CD4-positive, alpha-beta T cell treated with Interleukin-2 at 100 ng/mL for 4 hours (primary cell): ENCODE measurements around the gene PDLIM4.

ENCODE experiments used
- DNase-seq: peaks from one replicate; pipeline ENCODE4 v3.0.0-alpha.2; 2020; ENCODE audit warnings: low spot score

The PDLIM4 gene

DNA sequence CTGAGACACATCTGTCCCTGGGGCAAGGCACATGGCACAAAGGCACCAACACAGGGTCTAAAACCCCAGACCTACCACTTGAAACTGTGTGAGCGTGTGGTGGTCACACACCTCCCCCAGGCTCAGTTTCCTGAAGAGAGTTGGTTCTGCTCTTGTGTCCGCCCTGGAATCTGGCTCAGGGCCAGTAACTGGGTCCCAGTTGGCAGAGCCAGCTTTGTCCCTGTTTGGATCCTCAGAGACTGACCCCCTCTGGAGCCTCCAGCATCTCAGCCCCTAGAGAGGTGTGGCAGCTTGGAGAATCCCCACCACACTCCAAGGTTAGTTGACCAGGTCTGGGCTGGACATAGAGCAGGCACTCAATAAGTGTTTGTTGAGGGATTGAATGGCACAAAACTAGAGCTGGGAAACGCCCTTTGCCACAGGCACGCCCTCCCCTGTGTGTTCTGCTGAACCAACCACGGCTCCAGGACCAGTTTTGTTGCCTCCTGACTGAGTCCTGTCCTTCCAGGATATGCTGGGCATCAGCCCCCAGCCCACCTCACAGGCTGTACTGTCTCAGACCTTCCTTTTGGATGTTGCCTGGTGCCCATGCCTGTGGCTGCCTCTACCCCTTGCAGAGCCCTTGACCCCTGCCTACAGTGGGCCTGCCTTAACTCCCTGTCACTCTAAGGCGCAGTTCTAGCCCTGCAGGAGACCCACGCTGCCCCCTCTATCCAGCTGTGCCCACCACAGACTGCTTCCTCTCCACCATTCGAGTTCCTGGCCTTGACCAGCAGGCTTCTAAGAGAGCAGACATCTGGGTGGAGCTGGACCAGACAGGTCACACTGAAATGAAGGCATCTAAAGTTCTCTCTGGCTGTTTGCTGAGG lies 3.8 kb upstream of the PDLIM4 start:
- DNase-seq = no peak

DNA sequence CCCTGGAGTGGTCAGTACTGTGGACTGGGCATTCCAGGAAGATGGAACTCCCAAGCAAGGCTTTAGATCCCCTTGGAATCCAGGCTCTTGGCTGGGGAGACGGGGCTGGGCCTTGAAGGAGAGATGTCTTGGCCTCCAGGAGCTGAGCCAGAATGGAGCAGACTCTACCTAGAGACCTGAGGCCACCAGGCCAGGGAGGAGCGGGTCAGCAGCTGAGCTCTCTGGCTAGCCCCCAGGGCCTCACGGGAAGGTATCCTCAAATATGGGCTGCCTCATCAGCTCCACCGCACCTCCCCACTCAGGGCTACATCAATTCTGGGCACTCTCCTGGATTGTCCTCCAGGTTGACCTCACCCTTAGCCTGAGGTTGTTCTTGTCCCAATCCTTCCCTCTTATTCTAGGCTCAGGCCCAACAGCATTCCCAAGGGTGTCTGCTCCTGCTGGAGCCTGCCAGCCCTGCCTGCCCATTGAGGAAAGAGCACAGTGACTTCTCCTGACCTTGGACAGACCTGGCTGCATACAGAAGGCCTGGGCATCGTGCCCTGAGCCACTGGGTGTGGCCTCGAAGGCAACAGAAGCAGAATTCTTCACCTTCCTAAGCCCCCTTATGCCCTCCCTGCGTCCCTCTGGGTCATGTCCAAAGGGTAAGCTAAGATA lies 3.0 kb upstream of the PDLIM4 start:
- no peak for DNase-seq

DNA sequence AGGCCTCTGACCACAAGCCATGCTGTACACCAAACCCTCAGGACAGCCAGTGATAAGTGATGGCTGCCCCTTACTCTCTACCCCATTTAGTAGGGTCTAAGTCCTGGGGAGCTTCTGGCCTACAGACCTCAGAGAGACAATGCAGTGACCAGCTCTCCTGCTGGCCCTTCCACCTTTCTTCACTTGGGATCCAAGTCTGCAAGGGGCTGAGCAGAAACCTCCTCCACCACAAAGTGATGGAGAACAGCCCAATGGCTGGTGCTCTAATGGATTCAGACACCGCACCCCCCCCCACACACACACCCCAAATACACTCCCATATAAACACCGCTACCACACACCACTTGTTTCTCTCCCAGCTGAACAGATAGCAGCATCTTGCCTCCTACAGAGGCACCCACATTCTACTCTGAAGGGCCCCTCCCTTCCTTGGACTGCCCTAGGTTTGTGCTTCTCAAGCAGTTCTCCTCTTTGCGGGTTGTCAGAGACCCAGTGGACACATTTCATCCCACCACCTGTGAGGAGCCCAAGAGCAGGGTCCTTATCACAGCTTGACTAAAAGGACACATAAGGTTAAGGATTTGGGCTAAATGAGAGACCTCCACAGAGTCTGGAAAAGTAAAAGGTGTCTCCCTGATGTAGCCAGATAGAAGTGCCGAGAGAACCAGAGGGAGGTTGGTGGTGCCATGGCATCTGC lies 1.3 kb upstream of the PDLIM4 start:
- DNase-seq = no peak

DNA sequence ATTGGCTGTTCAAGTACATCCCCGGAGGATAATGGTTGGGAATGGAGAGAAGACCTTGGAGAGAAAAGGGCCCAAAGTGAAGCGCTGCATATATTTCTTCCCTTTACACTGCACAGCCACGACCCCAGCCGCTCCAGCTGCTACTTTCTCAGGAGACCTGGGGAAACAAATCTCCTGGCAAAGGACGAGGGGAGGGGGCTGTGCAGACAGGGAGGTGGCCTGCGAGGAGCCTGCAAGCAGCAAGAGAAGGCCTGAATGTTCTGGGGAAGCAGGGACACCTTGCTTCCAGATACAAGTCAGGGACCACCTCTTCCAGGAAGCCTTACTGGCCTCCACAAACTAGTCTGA lies 739 bp upstream of the PDLIM4 start:
- DNase-seq = no peak

DNA sequence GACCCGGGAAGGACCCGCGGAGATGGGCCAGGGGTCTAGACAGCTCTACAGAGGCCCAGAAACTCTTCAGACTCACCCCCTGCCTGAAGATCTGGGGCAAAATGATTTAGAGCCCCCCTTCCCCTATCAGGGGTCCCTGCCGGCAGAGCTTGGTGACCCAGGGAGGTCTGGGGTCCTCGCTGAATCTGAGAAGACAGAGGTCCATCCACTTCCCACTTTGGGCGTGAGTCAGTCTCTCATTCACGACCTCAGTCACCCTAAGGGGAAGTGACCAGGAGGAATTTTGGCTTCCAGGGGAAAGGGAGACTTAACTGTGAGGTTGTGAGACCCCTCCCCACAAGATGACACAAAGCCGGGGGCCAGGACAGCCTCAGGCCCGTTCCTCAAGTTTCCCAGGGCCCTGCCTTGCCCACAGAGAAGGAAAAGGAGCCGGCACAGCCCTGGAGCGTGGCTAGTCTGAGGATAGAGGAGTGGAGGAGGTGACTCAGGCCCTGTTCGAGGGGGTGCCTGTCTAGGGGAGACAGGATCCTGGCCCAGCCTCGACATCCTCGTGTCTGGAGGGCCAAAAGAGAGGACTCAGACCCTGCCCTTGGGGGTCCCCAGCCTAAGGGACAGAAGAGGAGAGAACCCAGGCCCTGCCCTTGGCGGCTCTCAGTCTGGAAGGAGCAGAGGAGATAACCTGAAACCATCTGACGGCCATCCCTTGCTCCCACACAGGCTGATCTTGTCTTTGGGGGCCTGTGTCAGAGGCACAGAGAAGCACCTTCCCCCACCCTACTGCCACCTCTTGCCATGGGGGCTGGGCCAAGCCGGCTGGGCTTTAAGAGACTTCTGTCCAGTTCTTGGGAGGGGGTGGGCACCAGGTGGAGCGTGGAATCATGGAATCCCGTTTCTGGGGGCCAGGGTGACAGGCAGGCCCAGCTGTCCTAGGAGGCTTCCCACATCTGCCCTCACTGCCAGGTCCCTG lies 889 bp downstream of the PDLIM4 start:
- DNase-seq = no peak

DNA sequence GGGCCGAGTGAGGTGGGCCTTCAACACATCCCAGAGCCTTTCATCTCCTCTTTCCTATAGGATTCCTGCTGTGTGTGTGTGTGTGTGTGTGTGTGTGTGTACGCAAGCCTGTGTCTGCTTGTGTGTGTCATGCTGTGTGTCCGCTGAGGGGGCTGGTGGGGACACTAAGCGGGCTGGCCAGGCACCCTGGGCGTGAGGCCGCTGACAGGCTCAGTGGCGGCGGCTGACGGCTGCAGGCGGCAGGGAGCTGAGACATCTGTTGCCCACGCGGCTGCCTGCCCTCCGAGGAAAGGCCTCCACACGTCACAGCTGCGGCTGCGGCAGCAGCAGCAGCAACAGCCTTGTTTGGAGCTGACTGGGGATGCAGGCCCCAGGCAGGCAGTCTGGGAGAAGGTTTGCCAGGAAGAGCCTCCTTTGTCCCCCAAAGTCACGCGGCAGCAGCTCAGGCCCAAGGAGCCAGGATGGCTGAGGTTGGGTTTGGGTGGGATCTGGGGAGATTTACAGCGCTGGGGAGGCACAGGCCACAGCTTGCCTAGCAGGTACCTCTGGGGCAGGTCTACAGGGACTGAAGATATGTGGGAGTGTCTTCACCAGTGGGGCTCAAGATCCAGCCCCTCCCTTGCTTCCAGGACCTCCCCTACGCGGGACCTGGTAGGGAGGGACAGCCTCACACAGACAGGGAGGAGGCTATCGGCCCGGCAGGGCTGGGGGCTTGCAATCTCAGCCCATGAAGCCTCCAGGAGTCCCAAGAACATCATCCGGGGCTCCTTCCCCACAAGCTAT lies 1.8 kb downstream of the PDLIM4 start:
- DNase-seq = no peak

DNA sequence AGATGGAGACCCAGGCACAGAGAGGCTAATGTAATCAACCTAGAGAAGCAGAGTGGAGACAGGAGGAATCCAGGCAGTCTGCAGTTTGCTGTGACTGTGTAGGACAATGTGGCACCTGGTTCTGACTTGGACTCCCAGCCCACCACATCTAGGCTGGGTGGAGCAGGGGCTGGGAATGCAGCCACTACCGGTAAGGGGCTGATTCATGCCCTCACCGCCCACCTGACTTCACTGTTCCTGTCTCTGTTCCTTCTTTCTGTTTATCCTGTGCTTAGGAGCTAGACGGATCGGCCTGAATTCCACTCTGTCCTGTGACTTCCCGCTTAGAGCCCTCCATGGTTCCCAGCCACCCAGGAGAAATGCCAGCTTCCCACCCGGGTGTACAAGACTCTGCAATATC lies 2.6 kb downstream of the PDLIM4 start:
- DNase-seq = no peak

DNA sequence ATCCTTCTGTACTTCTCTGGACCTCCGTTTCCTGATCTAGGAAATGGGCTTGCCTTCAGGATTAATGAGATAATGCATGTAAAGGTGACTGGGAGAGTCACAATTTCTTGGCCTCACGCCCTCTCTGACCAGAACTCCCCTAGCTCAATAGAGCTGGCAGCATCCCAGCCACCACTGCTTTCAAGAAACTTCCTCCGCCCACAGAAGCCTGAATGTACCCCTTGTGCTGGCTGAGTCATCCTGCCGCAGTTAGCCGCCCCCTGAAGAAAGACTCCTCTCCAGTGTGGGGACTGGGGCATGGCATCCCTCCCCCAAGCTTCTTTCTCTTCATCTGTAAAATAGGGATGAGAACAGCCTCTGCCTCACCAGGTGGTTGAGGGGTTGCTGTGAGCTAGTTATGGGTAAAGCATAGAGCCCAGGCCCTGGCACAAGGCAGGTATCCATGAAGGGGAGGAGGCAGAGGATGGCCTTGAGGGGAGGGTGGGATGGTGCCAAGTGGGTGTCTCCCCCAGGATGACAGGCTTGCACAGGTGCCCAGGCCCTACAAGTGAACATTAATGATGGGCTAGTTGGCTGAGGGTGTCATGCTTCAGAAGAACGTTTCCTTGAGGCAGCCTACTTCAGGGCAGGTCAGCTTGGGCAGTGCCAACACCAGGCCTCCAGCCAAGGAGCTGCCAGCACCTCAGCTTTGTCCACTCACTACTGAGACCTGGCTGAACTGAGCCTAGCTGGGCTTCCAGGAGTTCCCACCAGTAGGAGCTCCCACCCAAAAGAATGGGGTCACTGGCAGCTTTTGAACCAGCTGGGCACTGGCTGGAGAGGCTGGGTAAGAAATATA lies 3.4 kb downstream of the PDLIM4 start:
- DNase-seq = no peak

DNA sequence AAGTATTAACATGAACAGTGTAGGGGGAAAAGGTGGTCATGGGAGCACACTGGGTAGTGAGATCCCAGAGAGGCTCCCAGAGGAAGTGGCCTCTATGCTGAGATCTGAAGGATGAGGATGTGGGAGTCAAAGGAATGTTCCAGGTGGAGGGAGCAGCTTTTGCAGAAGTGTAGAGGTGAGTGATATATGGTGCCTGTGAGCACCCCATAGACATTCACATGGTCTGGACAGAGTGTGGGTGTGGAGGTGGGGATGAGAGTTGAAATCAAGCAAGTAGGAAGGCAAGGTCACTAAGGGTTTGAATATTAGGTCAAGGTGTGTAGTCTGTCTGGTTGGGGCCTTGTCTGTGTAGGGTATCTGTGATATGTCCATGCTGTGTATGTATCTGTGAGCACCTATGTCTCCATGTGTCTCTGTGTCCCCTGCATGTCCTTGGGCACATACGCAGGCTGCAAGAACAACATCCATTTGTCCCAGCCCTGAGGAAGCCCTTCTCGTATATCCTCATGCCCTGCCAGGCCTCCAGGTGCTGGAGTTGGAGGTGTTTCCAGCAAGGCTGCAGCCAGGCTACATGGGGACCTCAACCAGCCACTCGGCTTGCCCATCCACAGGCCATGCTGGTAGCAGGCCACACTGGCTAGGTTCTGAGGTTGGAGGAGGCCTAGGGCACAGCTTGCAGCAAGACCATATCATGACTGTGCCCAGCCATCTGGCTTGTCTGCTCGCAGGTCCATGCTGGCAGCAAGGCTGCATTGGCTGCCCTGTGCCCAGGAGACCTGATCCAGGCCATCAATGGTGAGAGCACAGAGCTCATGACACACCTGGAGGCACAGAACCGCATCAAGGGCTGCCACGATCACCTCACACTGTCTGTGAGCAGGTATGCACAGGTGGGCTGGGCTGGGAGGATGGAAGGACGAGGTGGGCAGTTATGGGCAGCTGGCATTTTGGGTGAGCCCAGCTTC lies 4.7 kb downstream of the PDLIM4 start:
- DNase-seq = no peak

DNA sequence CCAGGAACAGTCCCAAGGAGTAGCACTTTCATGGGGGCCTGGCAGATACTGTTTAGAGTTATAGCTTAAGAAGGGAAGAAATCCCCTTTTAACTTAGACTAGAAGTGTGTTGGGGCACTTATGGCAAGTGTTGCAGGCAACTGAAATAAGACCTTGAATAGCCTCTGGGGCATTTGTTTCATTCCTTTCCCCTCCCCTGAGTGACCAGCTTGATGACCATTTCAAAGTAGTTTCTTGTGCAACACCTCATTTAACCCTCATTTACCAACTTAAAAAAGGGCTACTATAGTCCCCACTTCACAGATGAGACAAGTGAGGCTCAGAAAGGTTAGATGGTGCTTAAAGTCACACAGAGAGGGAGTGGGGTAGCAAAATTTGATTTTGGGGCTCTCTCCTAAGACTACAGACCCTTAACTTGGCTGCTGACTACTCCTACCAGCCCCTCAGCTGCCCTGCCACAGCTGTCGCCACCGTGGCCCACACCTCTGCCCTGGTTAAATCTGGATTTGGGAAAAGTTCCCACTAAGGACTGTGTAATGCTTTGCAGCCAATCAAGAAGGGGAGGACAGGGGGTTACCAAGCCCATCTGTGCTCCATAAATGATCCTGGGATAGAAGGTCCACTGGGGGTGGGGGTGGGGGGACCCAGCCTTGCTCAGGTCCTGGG lies 5.5 kb downstream of the PDLIM4 start:
- DNase-seq = no peak

DNA sequence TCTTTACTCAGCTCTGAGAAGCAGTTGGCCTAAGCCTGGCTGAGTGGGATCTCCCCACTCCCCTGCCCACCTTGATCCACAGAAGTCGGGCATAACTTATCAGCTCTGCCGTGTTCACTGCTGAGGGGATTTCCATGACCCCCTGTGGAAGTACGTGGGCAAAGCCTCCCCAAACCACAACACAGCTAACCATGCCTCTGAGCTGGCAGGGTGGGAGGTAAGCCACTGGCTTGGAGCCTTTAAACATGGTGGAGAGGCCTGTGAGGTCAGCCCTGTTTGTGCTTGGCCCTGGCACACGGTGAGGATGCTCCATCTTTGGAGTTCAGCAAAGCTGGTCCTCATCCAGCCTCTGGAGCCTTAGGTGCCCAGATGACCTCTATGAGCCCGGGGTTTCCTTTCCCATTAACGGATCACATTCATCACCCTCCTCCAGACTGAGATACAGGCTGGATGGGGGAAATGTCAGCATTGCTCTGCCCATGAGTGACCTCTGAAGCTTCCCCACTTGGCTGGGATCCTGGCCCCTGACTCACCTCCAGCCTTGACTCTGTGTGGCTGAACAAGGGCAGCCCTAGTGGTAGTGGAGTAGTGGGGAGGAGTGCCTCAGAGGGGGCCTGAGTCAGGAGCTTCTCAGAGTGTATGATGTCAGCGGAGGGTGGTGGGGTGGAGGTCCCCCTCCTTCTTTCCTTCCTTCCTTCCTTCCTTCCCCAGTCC lies 6.2 kb downstream of the PDLIM4 start:
- no peak for DNase-seq

DNA sequence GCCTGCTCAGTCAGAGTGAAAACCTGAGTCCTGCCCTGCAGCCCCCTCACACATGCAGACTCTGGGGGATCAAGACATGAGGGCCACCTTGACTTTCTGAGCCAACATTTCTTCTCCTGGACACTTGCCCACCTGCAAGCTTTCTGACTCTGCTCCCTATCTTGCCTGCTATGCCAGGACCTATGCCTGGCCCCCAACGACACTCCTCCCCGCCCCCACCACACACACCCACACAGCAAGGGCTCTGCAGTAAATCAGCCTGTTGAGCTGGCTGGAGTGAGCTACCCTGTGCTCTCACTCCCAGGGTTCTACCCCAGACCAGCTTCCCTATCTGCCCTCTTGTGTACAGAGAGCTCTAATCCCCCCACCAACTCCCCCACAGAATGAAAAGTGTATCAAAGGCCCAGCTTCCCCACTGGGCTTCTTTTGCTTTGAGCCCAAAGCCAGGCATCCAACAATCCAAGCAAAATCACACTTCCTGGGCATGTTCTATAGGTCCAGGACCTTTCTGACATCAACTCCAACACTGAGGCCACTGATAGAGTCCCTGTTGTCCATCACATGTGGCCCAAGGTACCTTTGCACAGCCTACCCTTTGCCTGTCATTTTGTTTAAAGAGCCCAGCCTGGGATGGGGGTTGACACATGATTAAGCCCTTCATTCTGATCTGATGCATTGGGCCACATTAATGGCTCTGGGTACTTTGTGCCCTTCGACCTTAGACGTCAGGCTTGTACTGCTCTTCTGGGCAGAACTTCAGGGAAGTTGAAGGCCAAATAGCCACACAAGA lies 7.2 kb downstream of the PDLIM4 start:
- DNase-seq = no peak

DNA sequence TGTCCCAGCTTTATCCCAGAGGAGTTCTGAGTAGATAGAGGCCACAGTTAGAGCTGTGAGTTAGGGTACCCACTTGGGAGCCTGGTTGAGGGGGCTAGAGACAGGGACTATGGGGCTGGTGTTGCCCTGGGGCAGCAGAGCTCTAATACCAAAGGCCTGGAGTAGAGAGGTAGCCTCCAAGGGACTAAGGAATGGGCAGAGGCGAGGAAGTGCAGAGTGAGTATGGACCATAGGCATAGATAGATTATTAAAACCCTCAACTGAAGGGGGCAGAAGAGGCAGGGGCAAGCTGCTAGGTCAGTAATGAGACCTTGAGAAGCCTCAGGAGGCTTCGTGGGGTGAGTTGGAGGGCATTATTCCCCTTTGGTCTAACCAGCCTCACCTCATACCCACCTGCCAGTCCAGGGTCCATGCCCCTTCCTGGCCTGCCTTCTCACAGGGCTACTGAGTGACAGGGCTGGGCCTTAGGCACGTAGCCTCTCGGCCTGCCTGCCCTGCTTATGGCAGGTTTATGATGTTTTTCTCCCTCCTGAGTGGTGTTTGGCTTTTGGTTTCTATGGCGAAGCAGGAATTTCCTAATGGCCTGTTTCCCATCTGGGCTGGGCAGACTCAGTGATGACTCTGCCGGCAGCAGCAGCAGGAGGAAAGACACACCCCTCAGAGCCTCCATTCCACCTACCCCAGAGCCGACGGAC lies 8.0 kb downstream of the PDLIM4 start:
- no peak for DNase-seq

DNA sequence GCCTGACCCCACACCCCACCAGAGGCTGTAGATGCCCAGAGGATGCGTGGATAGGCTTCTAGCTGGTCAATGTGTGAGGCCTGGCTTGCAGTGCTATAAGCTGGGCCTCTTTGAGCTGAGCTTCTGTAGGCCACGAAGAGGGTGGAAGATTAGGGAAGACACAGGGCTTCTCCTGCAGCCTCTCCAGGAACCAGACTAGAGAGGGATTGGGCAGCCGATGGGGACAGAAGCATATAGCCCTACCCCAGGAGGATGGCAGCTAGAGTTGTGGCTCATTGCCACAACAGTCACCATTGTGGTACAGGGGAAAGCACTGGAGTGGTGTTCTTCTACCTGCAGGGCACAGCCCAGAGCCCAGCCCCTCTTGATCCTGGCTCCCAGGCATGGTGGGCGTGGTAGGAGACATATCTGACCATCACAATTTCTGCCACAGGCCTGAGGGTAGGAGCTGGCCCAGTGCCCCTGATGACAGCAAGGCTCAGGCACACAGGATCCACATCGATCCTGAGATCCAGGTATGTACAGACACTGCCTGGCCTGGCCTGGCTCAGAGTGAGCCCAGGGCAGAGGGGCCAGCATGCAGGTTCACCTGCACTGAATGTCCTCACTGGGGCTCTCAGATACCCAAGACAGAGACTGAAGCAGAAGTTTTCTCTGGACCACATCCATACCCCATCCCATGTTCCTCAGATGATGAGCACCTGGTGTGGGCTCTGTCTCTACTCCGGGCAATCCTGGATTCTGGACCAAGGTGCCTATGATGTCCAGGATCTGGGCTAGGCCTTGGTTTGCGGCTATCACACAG lies 8.7 kb downstream of the PDLIM4 start:
- no peak for DNase-seq

DNA sequence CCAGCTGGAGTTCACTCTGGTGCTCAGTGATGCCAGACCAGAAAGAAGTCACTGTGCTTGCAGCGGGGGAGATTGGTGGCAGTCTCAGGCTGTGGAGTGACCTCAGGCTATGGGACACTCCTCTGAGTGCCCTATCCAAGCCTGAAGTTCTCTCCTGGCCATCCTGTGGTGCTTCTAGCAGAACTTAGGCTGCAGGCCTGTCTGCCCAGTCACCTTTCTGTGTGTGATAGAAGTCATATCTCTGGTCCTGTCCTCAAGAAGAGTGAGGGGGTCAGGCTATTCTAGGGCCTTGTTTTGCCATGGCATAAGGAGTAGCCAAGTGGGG lies 9.3 kb downstream of the PDLIM4 start:
- DNase-seq = no peak
